Heart right ventricle (tissue), 16 donors: ENCODE data around the gene EMC1. TPM values are rescaled to one million over a fixed set of nuclear protein-coding genes. Genes with fewer than 3 reads are reported as not detected.

Experiments
- ATAC-seq, 8 donors: fragments of 200-7000 bp; cut with Tn5 transposase; one replicate each; pipeline ENCODE4 v1.9.1; 2020; ENCODE audit warnings: mild to moderate bottlenecking in 8 of 8, moderate library complexity in 8 of 8, moderate number of reproducible peaks in 1 of 8
- DNase-seq, 2 donors: peaks; one replicate each; pipeline ENCODE4 v3.0.0-alpha.2; 2020
- H3K27ac ChIP-seq, 10 donors: fragments of 200-600 bp; sonication (generic) in 2 of 10; one replicate each; pipeline versions ENCODE4 v1.5.0 to v1.8.0; 2020 to 2022; ENCODE audit warnings: mild to moderate bottlenecking in 3 of 10
- H3K27me3 ChIP-seq, 7 donors: fragments of 200-600 bp; one replicate each; pipeline ENCODE4 v1.8.0; 2021 to 2022; ENCODE audit warnings: mild to moderate bottlenecking in 2 of 7
- H3K36me3 ChIP-seq, 9 donors: fragments of 200-600 bp; sonication (generic) in 1 of 9; one replicate each; pipeline versions ENCODE4 v1.5.0 to v1.8.0; 2020 to 2022; ENCODE audit warnings: mild to moderate bottlenecking in 2 of 9
- H3K4me1 ChIP-seq, 9 donors: fragments of 200-600 bp; sonication (generic) in 1 of 9; one replicate each; pipeline versions ENCODE4 v1.5.0 to v1.8.0; 2020 to 2022; ENCODE audit warnings: mild to moderate bottlenecking in 4 of 9
- H3K4me3 ChIP-seq, 10 donors: fragments of 200-600 bp; sonication (generic) in 2 of 10; one replicate each; pipeline versions ENCODE4 v1.5.0 to v1.8.0; 2020 to 2022; ENCODE audit warnings: mild to moderate bottlenecking in 7 of 10, moderate library complexity in 2 of 10
- H3K9me3 ChIP-seq, 11 donors: fragments of 200-600 bp in 10 of 11; sonication (generic) in 2 of 11; one replicate each; pipeline versions ENCODE4 v1.5.0 to v1.8.0; 2013 to 2022; ENCODE audit warnings: mild to moderate bottlenecking in 2 of 11, control low read depth in 1 of 11, moderate library complexity in 1 of 11
- WGBS, 2 donors: extraction: QIAGEN DNeasy Blood & Tissue Kit; methylation state at CpG; one replicate each; pipeline ENCODE4 v1.1.7; 2013; ENCODE audit warnings: inconsistent platforms in 1 of 2; 5-methylcytosine and 5-hydroxymethylcytosine counted together
- intact Hi-C, 10 donors: fragments of 100-400 bp; cut with DNase I; formaldehyde crosslinking; loops; one replicate each; pipeline versions ENCODE4 v1.11.1 to v1.14.2; 2022
- polyA plus RNA-seq, 2 donors: library from polyadenylated mRNA; stranded (reverse); fragments of 200-250 nt; gene quantifications; one replicate each; pipeline ENCODE4 v1.2.3, GENCODE V29; 2013
- total RNA-seq, 10 donors: library from RNA; stranded (reverse); fragmentation: NEBNext Ultra II Directional in 3 of 10; extraction: Animal tissue kit (Norgen Biotek cat#: 25700) in 3 of 10; gene quantifications; one replicate each; pipeline versions ENCODE4 v1.2.1 to v1.2.4, GENCODE V29; 2021 to 2023
- TF ChIP-seq, protein P1 (sequence below), 9 donors: fragments of 200-600 bp; sonication (generic) in 2 of 9; IDR thresholded peaks; one replicate each; pipeline versions ENCODE4 v1.5.0 to v1.8.0; 2021 to 2022; ENCODE audit warnings: antibody characterized with exemption in 9 of 9, mild to moderate bottlenecking in 5 of 9, moderate library complexity in 1 of 9
- donor health status: Arrhythmogenic right ventricular cardiomyopathy.
- donor health status: ischemic (EF 13 %, LVEDD 7.1; RV severe dilation, severe dysfunction).
- donor health status: healthy with polysubstance abuse.
- donor health status: DM: no; HTN: yes; CAD: no.
- donor health status: DM: no; HTN: no; CAD: no.
- donor health status: ischemic (EF 25% LVEDD 6.9; RV normal size, moderate dysfunction).
- donor health status: ischemic (EF 25% LVEDD 5.7; RV mildly dilated, moderate dysfunction).
- donor health status: healthy.
- donor health status: DM: yes; HTN: yes; CAD: no.
- donor health status: Ischemic cardiomyopathy.
- donor health status: ischemic (EF 35%, LVEDD 5.7; RV mildly dilated, moderate dysfunction).
- donor health status: nonischemic (EF 11% LVEDD 7.7; RV severe dilation, severe dysfunction).
- donor health status: DM: yes; HTN: yes; CAD: no.
- donor health status: PGD.
- donor health status: ischemic (EF 29% LVEDD 5.4; RV normal size, mild dysfunction).
- donor health status: nonischemic (EF 23%, LVEDD 6.1; RV moderate dilation, normal function).

Gene EMC1
- total and polyA plus RNA-seq, 12 donors: 14.9 to 33.2 (median 27.3) TPM

GRCh38 chr1:19204446-19205266 lies 46.7 kb downstream of the EMC1 start:
- H3K27ac ChIP-seq: peak overlapping the region in 2 of 10 donors; percentile 22 to 33
- intact Hi-C loops: no loop called here
- H3K4me3 ChIP-seq: no peak overlapping the region
- TF ChIP-seq, protein P1, sequence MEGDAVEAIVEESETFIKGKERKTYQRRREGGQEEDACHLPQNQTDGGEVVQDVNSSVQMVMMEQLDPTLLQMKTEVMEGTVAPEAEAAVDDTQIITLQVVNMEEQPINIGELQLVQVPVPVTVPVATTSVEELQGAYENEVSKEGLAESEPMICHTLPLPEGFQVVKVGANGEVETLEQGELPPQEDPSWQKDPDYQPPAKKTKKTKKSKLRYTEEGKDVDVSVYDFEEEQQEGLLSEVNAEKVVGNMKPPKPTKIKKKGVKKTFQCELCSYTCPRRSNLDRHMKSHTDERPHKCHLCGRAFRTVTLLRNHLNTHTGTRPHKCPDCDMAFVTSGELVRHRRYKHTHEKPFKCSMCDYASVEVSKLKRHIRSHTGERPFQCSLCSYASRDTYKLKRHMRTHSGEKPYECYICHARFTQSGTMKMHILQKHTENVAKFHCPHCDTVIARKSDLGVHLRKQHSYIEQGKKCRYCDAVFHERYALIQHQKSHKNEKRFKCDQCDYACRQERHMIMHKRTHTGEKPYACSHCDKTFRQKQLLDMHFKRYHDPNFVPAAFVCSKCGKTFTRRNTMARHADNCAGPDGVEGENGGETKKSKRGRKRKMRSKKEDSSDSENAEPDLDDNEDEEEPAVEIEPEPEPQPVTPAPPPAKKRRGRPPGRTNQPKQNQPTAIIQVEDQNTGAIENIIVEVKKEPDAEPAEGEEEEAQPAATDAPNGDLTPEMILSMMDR (IDR thresholded peaks at IDR 0.05): no peak
- no peaks in the 10 kb centered on the region for H3K27me3 ChIP-seq
- H3K4me1 ChIP-seq: peaks cover 12 to 96% (median 79%) of the 10 kb centered on the region in 9 donors
- H3K9me3 ChIP-seq: no peaks in the 10 kb centered on the region
- ATAC-seq: no peak
- no peak for DNase-seq
- H3K36me3 ChIP-seq: peaks cover 0 to 30% (median 5%) of the 10 kb centered on the region in 9 donors
- WGBS, 2 donors: 82 to 86% methylated on average over 6 of the region's 6 CpGs

GRCh38 chr1:19203440-19203839 lies 47.9 kb downstream of the EMC1 start:
- H3K9me3 ChIP-seq: no peaks in the 10 kb centered on the region
- ATAC-seq: peak in 6 of 8 donors; percentile 44 to 92 (median 68)
- DNase-seq: peak in 1 of 2 donors; percentile 14
- intact Hi-C loops: no loop called here
- peaks cover 0 to 42% (median 13%) of the 10 kb centered on the region in 9 donors for H3K36me3 ChIP-seq
- H3K27me3 ChIP-seq: no peaks in the 10 kb centered on the region
- no peak overlapping the region for H3K4me3 ChIP-seq
- WGBS, 2 donors: 40 to 56% methylated on average over 2 of the region's 2 CpGs
- H3K4me1 ChIP-seq: peaks cover 12 to 100% (median 84%) of the 10 kb centered on the region in 9 donors
- peak overlapping the region in 2 of 10 donors; percentile 9 to 14 for H3K27ac ChIP-seq
- TF ChIP-seq, protein P1 (IDR thresholded peaks at IDR 0.05): no peak

DNA sequence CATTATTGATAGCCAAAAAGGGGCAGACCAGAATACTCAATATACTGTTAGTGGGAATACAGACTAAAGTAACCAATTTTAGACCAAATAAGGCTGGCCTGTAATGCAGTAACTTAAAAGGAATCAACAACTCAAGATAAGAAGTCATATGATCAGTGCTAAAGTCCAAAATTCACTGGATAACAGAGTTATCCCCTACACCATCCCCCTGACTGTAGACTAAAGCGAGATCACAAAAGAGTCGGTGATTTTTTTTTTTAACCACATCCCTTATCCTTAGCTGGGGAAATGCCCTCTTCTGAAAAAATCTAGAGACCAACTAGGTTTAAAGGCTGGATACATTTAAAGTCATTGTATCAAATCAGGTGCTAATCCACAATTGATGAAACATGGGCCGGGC lies 48.9 kb downstream of the EMC1 start:
- ATAC-seq (no peak), DNase-seq (no peak)
- TF ChIP-seq, protein P1 (IDR thresholded peaks at IDR 0.05): no peak
- no peak overlapping the region for H3K4me3 ChIP-seq
- H3K27ac ChIP-seq: peak overlapping the region in 2 of 10 donors; percentile 3 to 15
- no peaks in the 10 kb centered on the region for H3K27me3 ChIP-seq
- peaks cover 6 to 100% (median 81%) of the 10 kb centered on the region in 9 donors for H3K4me1 ChIP-seq
- intact Hi-C loops: no loop called here
- no peaks in the 10 kb centered on the region for H3K9me3 ChIP-seq
- 76 to 78% methylated on average over 3 of the region's 3 CpGs for WGBS, 2 donors
- H3K36me3 ChIP-seq: peaks cover 0 to 52% (median 22%) of the 10 kb centered on the region in 9 donors

- WGBS, 2 donors: 62 to 78% methylated on average over 4 of the region's 4 CpGs
- DNase-seq (no peak), ATAC-seq (no peak)
- Histone ChIP-seq H3K4me3 (no peak overlapping the region), H3K4me1 (peaks cover 0 to 92% (median 58%) of the 10 kb centered on the region in 9 donors), H3K27me3 (no peaks in the 10 kb centered on the region), H3K9me3 (no peaks in the 10 kb centered on the region), H3K36me3 (peaks cover 0 to 74% (median 36%) of the 10 kb centered on the region in 9 donors), H3K27ac (peak overlapping the region in 1 of 10 donors; percentile 21)
- intact Hi-C loops: no loop called here
- TF ChIP-seq, protein P1 (IDR thresholded peaks at IDR 0.05): no peak
These were observed 51.2 kb downstream of the EMC1 start for GRCh38 chr1:19199969-19200604.
